ENCODE data around the gene DCUN1D2.
"Not testable (repeated sequence)": the region's sequence is repeated elsewhere in the genome, so short reads cannot be mapped to it uniquely, and the experiment has no call there.

The DCUN1D2 gene

GRCh38 chr13:113472355-113473025 lies 18.0 kb downstream of the DCUN1D2 start:
- no peak overlapping the region for H3K4me3 ChIP-seq (ENCODE audit: low read depth, low read length)
- TF ChIP-seq CTCF (IDR thresholded peaks at IDR 0.05; ENCODE audit: borderline replicate concordance, insufficient read depth, low read depth, low read length), result no peak

- TF ChIP-seq CTCF (IDR thresholded peaks at IDR 0.05; ENCODE audit: borderline replicate concordance, insufficient read depth, low read depth, low read length), result no peak
- no peak overlapping the region for H3K4me3 ChIP-seq (ENCODE audit: low read depth, low read length)
Observed at GRCh38 chr13:113471844-113472243, 18.7 kb downstream of the DCUN1D2 start.

- H3K4me3 ChIP-seq (ENCODE audit: low read depth, low read length), result not testable (repeated sequence)
Observed at GRCh38 chr13:113470635-113471163, 19.8 kb downstream of the DCUN1D2 start.

GRCh38 chr13:113470073-113470472 lies 20.4 kb downstream of the DCUN1D2 start:
- H3K4me3 ChIP-seq (ENCODE audit: low read depth, low read length), result no peak overlapping the region
- no peak for TF ChIP-seq CTCF (IDR thresholded peaks at IDR 0.05; ENCODE audit: borderline replicate concordance, insufficient read depth, low read depth, low read length)

- TF ChIP-seq CTCF (IDR thresholded peaks at IDR 0.05; ENCODE audit: borderline replicate concordance, insufficient read depth, low read depth, low read length), result no peak
- H3K4me3 ChIP-seq (ENCODE audit: low read depth, low read length), result no peak overlapping the region
Observed at GRCh38 chr13:113469582-113469981, 20.9 kb downstream of the DCUN1D2 start.

- no peak for TF ChIP-seq CTCF (IDR thresholded peaks at IDR 0.05; ENCODE audit: borderline replicate concordance, insufficient read depth, low read depth, low read length)
- H3K4me3 ChIP-seq (ENCODE audit: low read depth, low read length), result no peak overlapping the region
Observed at GRCh38 chr13:113468472-113469201, 21.9 kb downstream of the DCUN1D2 start.

- TF ChIP-seq CTCF (IDR thresholded peaks at IDR 0.05; ENCODE audit: borderline replicate concordance, insufficient read depth, low read depth, low read length), result no peak
- H3K4me3 ChIP-seq (ENCODE audit: low read depth, low read length), result no peak overlapping the region
Observed at GRCh38 chr13:113468029-113468428, 22.5 kb downstream of the DCUN1D2 start.
